Fibroblast of lung (primary cell): ENCODE data around the gene NOD1.

Source experiments
- CTCF ChIP-seq, 2 donors: IDR thresholded peaks in 1 of 2; conservative IDR thresholded peaks in 1 of 2; 1 replicate in 1 of 2; 2 replicates in 1 of 2; pipeline ENCODE4 v1.5.1; 2011 to 2012; ENCODE audit warnings: low read length in 2 of 2, control low read depth in 1 of 2, inconsistent platforms in 1 of 2, low read depth in 1 of 2, mild to moderate bottlenecking in 1 of 2
- EZH2 ChIP-seq: IDR thresholded peaks from 2 replicates; pipeline ENCODE4 v1.5.1; 2012; ENCODE audit warnings: low read length, control low read depth, mild to moderate bottlenecking; ENCODE audit errors: missing control alignments

- TF ChIP-seq CTCF (conservative IDR thresholded peaks at IDR 0.05 in 1 of 2, IDR thresholded peaks at IDR 0.05 in 1 of 2; ENCODE audit: low read depth in 1 of 2, low read length in 2 of 2) (no peak), EZH2 (no peak)
Observed at GRCh38 chr7:30433082-30433481, 45.5 kb downstream of the NOD1 start.
